Measurements from ENCODE around the gene KCNQ5.

DNA sequence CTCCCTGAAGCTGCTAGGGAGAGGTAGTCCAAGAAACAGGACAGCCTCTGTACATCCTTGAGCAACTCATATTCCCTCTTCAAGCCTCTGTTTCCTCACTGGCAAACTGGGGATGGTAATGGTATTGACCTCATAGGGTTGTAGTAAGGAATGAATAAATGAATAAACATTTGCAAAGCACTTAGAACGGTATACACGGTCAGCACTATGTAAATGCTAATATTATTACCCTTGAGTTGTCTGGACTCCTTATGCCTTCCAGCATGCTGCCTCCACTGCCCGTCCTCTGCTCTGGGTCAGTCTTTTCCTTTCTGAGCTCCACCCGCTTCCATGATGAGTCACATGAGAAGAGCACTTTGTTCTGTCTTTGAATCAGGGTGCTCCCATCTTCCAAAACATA, 552.8 kb downstream of the KCNQ5 start:
- TF ChIP-seq, protein P1, sequence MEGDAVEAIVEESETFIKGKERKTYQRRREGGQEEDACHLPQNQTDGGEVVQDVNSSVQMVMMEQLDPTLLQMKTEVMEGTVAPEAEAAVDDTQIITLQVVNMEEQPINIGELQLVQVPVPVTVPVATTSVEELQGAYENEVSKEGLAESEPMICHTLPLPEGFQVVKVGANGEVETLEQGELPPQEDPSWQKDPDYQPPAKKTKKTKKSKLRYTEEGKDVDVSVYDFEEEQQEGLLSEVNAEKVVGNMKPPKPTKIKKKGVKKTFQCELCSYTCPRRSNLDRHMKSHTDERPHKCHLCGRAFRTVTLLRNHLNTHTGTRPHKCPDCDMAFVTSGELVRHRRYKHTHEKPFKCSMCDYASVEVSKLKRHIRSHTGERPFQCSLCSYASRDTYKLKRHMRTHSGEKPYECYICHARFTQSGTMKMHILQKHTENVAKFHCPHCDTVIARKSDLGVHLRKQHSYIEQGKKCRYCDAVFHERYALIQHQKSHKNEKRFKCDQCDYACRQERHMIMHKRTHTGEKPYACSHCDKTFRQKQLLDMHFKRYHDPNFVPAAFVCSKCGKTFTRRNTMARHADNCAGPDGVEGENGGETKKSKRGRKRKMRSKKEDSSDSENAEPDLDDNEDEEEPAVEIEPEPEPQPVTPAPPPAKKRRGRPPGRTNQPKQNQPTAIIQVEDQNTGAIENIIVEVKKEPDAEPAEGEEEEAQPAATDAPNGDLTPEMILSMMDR (IDR thresholded peaks at IDR 0.05): no peak
- no peak for TF ChIP-seq POLR2A (IDR thresholded peaks at IDR 0.05)
